SU-DHL-6 (cell line): ENCODE data around the gene LRIT1.

Experiments used
- H2AFZ ChIP-seq: fragments of 200-600 bp; sonication (generic); 2 replicates; pipeline ENCODE4 v1.6.1; 2014; ENCODE audit warnings: low read depth, mild to moderate bottlenecking, moderate library complexity, mixed read lengths, antibody characterized with exemption, low read length; ENCODE audit not compliant: severe bottlenecking
- H3F3A ChIP-seq: fragments of 200-600 bp; shearing (Covaris generic); 2 replicates; pipeline ENCODE4 v1.6.0; 2016; ENCODE audit warnings: antibody characterized with exemption, mild to moderate bottlenecking; ENCODE audit not compliant: insufficient read depth
- H3K27ac ChIP-seq: fragments of 200-600 bp; sonication (generic); 2 replicates; pipeline ENCODE4 v1.5.1; 2016; ENCODE audit warnings: low read depth, mild to moderate bottlenecking, low read length, moderate library complexity, mixed read lengths
- H3K27me3 ChIP-seq: fragments of 200-600 bp; sonication (generic), shearing (Covaris generic); 2 replicates; pipeline ENCODE4 v1.6.0; 2014; ENCODE audit warnings: mild to moderate bottlenecking, low read length
- H3K36me3 ChIP-seq: fragments of 200-600 bp; sonication (generic); 2 replicates; pipeline ENCODE4 v1.6.1; 2014; ENCODE audit warnings: mild to moderate bottlenecking, low read length, mixed read lengths
- H3K4me2 ChIP-seq: fragments of 300-600, 200-600 bp; shearing (Covaris generic), sonication (generic); 2 replicates; pipeline ENCODE4 v1.6.0; 2014; ENCODE audit warnings: low read length, low read depth, mild to moderate bottlenecking; ENCODE audit not compliant: poor library complexity, severe bottlenecking
- H3K4me3 ChIP-seq: fragments of 200-600 bp; sonication (generic); 2 replicates; pipeline ENCODE4 v1.5.1; 2014; ENCODE audit warnings: antibody characterized with exemption, low read length, mild to moderate bottlenecking, mixed read lengths; ENCODE audit not compliant: insufficient read depth, poor library complexity, severe bottlenecking
- H3K79me2 ChIP-seq: fragments of 200-600 bp; sonication (generic); 2 replicates; pipeline ENCODE4 v1.6.1; 2014; ENCODE audit warnings: mild to moderate bottlenecking, low read length, moderate library complexity; ENCODE audit not compliant: insufficient read depth
- H3K9ac ChIP-seq: fragments of 200-600 bp; sonication (generic); 2 replicates; pipeline ENCODE4 v1.7.0; 2014; ENCODE audit warnings: mild to moderate bottlenecking, low read length
- H3K9me2 ChIP-seq: fragments of 200-600 bp; sonication (generic); replicated peaks from 2 replicates; pipeline ENCODE4 v1.6.1; 2014; ENCODE audit warnings: low read length; ENCODE audit not compliant: insufficient read depth
- H3K9me3 ChIP-seq: fragments of 200-600 bp; sonication (generic); 2 replicates; pipeline ENCODE4 v1.6.1; 2014; ENCODE audit warnings: low read length, mixed read lengths; ENCODE audit not compliant: insufficient read depth
- H4K20me1 ChIP-seq: fragments of 200-600 bp; sonication (generic); 2 replicates; pipeline ENCODE4 v1.6.1; 2014; ENCODE audit warnings: low read depth, mild to moderate bottlenecking, antibody characterized with exemption, low read length, moderate library complexity, mixed read lengths
- CTCF ChIP-seq: fragments of 200-600 bp; sonication (generic); IDR thresholded peaks from one replicate; pipeline ENCODE4 v1.5.1; 2017; ENCODE audit warnings: antibody characterized with exemption, mild to moderate bottlenecking, low read length, moderate library complexity; ENCODE audit not compliant: insufficient read depth, poor library complexity, severe bottlenecking
- EZH2phosphoT487 ChIP-seq: fragments of 200-600 bp; sonication (generic), shearing (Covaris generic); conservative IDR thresholded peaks from 2 replicates; pipeline ENCODE4 v1.6.1; 2018; ENCODE audit warnings: mild to moderate bottlenecking, antibody characterized with exemption, low read length, moderate library complexity, mixed read lengths

The LRIT1 gene

GRCh38 chr10:84243759-84244158 lies 2.4 kb upstream of the LRIT1 start:
- H3K9me3 ChIP-seq = no peaks in the 10 kb centered on the region
- no peaks in the 10 kb centered on the region for H3K36me3 ChIP-seq
- H3K4me3 ChIP-seq = no peak overlapping the region
- H3K9ac ChIP-seq = no peak overlapping the region
- H2AFZ ChIP-seq = no peak overlapping the region
- H4K20me1 ChIP-seq = no peaks in the 10 kb centered on the region
- no peaks in the 10 kb centered on the region for H3K27me3 ChIP-seq
- no peak overlapping the region for H3K27ac ChIP-seq
- no peak overlapping the region for H3K4me2 ChIP-seq
- no peaks in the 10 kb centered on the region for H3F3A ChIP-seq
- no peaks in the 10 kb centered on the region for H3K9me2 ChIP-seq
- H3K79me2 ChIP-seq = no peaks in the 10 kb centered on the region
- no peak for TF ChIP-seq EZH2phosphoT487
- TF ChIP-seq CTCF = no peak

DNA sequence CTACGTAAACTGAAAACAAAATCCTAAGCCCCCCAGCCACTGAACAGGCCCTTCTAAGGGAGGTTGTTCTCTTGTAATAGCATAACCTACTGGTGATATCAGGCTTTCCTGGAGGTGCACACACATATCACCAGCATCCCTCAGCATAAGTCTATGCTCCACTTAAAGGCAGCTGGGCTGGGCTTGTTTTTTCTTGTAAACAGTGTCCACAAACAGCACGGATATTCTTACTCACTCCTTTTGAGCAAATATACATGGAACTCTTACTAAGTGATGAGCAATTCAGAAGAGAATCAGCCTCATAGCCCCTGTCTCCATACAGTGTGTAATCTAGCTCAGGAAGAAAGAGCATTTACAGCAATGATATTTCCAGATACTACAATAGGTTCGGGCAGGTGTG lies 2.4 kb downstream of the LRIT1 start:
- Histone ChIP-seq H3K79me2 (no peaks in the 10 kb centered on the region), H2AFZ (no peak overlapping the region), H3K9ac (no peak overlapping the region), H4K20me1 (no peaks in the 10 kb centered on the region), H3K27ac (no peak overlapping the region), H3K27me3 (no peaks in the 10 kb centered on the region), H3F3A (no peaks in the 10 kb centered on the region), H3K4me2 (no peak overlapping the region), H3K36me3 (no peaks in the 10 kb centered on the region), H3K9me3 (no peaks in the 10 kb centered on the region), H3K4me3 (no peak overlapping the region), H3K9me2 (no peaks in the 10 kb centered on the region)
- TF ChIP-seq CTCF (no peak), EZH2phosphoT487 (no peak)

DNA sequence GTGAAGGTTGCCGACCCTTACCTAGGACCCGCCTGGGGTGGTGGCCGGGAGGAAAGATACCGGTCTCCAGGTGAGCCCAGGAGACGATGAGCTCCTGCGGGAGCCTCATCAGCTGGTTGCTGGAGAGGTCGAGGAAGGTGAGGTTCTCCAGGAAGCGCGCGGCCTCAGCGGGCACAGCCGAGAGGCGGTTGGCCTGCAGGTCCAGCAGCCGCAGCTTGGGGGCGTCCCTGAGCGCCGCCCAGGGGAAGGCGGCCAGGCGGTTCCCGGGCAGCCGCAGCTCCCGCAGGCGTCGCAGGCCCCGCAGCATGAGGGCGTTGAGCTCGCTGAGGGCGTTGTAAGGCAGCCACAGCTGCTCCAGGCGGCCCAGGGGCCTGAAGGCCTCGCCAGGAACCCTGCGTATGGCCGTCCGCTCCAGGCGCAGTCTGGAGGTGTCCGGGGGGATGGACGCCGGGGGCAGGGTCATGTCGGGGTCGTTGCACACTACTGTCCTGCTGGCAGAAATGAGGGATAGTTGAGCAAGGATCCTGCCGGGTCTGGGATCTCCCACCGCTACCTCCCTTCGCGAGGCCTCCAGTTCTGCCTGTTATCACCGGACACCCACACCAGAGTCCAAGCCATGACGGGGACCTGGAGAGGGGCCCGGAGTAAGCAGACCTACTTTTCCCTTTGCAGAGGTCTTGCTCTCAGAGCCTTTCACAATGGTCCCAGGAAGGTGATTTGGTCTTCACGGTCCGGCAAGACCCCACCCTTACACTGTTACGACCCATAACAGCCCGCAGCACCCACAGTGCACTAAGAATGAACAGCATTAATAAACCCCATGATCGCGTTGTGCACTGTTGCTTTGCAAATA lies 3.9 kb downstream of the LRIT1 start:
- Histone ChIP-seq H3K27ac (no peak overlapping the region), H3K9ac (no peak overlapping the region), H3K36me3 (no peaks in the 10 kb centered on the region), H3K27me3 (no peaks in the 10 kb centered on the region), H3K79me2 (no peaks in the 10 kb centered on the region), H3K9me3 (no peaks in the 10 kb centered on the region), H4K20me1 (no peaks in the 10 kb centered on the region), H2AFZ (no peak overlapping the region), H3K9me2 (no peaks in the 10 kb centered on the region), H3K4me3 (no peak overlapping the region), H3F3A (no peaks in the 10 kb centered on the region), H3K4me2 (no peak overlapping the region)
- TF ChIP-seq EZH2phosphoT487 (no peak), CTCF (no peak)
